Cardiac muscle cell (in vitro differentiated cells and primary cell): ENCODE results near the gene CDC42EP1. TPM values are rescaled to one million over a fixed set of nuclear protein-coding genes. Genes with fewer than 3 reads are reported as not detected.

Experiments
- DNase-seq, 2 donors: peaks; one replicate each; pipeline versions ENCODE4 v3.0.0 to v3.0.0-alpha.2; 2010 to 2017; ENCODE audit warnings: low read depth in 1 of 2, low spot score in 1 of 2
- H3K27ac ChIP-seq: fragments of 200-600 bp; sonication (generic); 2 replicates; pipeline ENCODE4 v1.5.1; 2016
- H3K27me3 ChIP-seq: fragments of 200-600 bp; sonication (generic); 2 replicates; pipeline ENCODE4 v1.6.0; 2016; ENCODE audit warnings: control low read depth
- H3K36me3 ChIP-seq: fragments of 200-600 bp; sonication (generic); 2 replicates; pipeline ENCODE4 v1.5.1; 2016; ENCODE audit warnings: control low read depth
- H3K4me1 ChIP-seq: fragments of 200-600 bp; sonication (generic); 2 replicates; pipeline ENCODE4 v1.8.1; 2017; ENCODE audit warnings: low read depth, mild to moderate bottlenecking, mixed run types
- H3K4me3 ChIP-seq: fragments of 200-600 bp; sonication (generic); 2 replicates; pipeline ENCODE4 v1.5.1; 2016; ENCODE audit warnings: mild to moderate bottlenecking
- H3K9me3 ChIP-seq: fragments of 200-600 bp; sonication (generic); 2 replicates; pipeline ENCODE4 v1.5.1; 2017; ENCODE audit warnings: low read depth, mild to moderate bottlenecking, control low read depth
- polyA plus RNA-seq: library from polyadenylated mRNA; unstranded; fragments of >200 nt; fragmentation: Nextera tagmentation; extraction: Ambion mirVana; gene quantifications from 2 replicates; pipeline ENCODE4 v1.2.1, GENCODE V29; 2016
- total RNA-seq: library from RNA; depleted of rRNA; stranded (reverse); fragments of >200 nt; gene quantifications from 2 replicates; pipeline ENCODE4 v1.2.3, GENCODE V29; 2016
- TF ChIP-seq, protein P1 (sequence below): IDR thresholded peaks from 2 replicates; pipeline ENCODE4 v1.5.1; 2012; ENCODE audit warnings: low read depth, mild to moderate bottlenecking, low read length

Gene CDC42EP1
- total and polyA plus RNA-seq, 2 experiments from 2014 or later, result 10.9 to 12.7 TPM

DNA sequence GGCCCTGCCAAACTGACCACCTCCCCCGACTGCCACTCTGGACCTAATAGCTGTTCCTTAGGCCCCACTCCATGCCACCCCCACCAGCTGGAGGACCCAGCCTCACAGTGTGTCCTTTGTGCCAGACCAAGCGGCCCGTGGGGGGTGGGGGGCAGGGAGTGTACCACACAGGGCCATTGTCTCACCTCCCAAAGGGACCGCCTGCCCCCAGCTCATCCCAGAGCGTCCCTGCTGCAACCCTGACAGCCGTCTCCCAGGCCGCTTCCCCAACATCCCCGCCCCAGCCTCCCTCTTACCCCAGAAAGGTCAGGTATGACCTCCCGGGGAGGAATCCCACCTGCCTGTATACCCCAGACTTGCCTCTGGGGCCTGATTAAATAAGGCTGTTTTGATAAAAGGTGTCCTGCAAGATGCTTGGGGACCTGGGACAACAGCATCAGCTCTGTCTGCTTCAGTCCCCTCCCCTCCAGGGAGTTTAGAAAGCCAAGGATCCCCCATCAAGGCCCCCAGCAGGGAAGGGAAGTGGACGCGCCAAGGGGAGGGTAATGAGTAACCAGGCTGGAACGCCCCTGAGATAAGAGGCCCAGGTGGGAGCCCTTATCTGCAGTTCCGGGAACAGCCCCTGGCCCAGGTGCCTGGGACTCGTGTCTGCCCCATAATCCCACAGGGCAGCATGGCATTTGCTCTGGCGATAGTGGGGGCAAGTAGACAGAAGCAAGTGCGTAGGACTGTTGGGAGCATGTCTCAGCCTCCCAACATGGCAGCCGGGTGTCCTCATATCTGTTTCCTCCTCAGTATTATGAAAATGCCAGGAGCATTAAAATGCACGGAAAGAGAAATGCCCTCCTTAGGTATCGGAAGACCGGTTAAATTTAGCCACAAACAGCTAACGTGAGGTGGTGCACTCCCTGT lies 9.0 kb downstream of the CDC42EP1 start:
- Histone ChIP-seq H3K27ac (no peak overlapping the region), H3K4me3 (no peak overlapping the region), H3K9me3 (no peaks in the 10 kb centered on the region), H3K4me1 (no peaks in the 10 kb centered on the region), H3K36me3 (no peaks in the 10 kb centered on the region), H3K27me3 (no peaks in the 10 kb centered on the region)
- TF ChIP-seq, protein P1, sequence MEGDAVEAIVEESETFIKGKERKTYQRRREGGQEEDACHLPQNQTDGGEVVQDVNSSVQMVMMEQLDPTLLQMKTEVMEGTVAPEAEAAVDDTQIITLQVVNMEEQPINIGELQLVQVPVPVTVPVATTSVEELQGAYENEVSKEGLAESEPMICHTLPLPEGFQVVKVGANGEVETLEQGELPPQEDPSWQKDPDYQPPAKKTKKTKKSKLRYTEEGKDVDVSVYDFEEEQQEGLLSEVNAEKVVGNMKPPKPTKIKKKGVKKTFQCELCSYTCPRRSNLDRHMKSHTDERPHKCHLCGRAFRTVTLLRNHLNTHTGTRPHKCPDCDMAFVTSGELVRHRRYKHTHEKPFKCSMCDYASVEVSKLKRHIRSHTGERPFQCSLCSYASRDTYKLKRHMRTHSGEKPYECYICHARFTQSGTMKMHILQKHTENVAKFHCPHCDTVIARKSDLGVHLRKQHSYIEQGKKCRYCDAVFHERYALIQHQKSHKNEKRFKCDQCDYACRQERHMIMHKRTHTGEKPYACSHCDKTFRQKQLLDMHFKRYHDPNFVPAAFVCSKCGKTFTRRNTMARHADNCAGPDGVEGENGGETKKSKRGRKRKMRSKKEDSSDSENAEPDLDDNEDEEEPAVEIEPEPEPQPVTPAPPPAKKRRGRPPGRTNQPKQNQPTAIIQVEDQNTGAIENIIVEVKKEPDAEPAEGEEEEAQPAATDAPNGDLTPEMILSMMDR, result no peak
- no peak for DNase-seq

DNA sequence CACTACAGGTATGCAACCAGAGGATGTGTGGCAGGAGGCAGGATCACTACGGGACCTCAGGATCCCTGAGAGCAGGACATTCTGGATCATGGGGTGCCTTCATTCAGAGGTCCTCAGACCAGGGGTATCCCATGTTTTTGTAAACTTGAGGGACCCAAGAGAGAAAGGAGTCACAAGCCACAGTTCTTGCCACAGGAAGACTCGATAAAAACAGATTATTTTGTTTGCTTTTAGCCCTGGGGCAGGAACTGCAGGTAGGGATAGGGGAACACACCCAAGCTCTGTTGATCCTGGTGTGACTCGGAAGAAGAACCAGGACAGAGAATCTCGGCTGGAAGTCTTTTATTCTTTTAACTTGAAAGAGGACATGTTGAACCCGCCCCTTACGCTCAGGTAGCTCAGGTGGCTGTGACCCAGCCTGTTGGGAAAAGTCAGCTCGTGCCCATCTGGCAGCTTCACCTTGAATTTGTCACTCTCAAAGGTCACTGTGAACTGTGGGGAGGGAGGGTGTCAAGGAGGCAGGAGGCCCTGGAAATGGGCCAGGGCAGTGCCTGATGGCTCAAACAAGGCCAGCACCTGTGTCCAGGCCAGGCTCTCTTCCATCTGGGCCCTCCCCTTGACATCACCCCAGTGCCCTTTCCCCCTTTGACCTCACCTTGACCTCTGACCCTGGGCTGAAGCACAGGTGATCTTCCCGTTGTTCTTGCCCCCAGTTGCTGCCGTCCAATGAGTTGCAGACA lies 9.8 kb downstream of the CDC42EP1 start:
- Histone ChIP-seq H3K27ac (no peak overlapping the region), H3K36me3 (no peaks in the 10 kb centered on the region), H3K4me3 (no peak overlapping the region), H3K27me3 (no peaks in the 10 kb centered on the region), H3K4me1 (no peaks in the 10 kb centered on the region), H3K9me3 (no peaks in the 10 kb centered on the region)
- TF ChIP-seq, protein P1, result no peak
- no peak for DNase-seq

DNA sequence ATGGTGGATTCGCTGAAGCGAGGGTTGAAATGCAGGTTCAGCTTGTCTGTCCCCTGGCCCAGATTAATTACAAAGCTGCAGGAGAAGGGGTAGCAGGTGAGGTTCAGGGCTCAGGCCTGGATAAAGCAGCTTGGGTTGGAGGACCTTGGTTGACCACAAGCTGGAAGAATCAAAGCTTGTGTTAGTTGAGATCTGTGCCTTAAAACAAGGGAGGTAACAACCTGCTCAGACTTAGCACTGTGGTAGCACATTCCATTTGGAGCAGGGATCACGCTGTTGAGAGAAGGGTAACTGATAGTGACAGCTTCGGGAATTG lies 10.3 kb downstream of the CDC42EP1 start:
- Histone ChIP-seq H3K36me3 (no peaks in the 10 kb centered on the region), H3K27ac (no peak overlapping the region), H3K27me3 (no peaks in the 10 kb centered on the region), H3K9me3 (no peaks in the 10 kb centered on the region), H3K4me1 (no peaks in the 10 kb centered on the region), H3K4me3 (no peak overlapping the region)
- DNase-seq, result no peak
- TF ChIP-seq, protein P1, result no peak

DNA sequence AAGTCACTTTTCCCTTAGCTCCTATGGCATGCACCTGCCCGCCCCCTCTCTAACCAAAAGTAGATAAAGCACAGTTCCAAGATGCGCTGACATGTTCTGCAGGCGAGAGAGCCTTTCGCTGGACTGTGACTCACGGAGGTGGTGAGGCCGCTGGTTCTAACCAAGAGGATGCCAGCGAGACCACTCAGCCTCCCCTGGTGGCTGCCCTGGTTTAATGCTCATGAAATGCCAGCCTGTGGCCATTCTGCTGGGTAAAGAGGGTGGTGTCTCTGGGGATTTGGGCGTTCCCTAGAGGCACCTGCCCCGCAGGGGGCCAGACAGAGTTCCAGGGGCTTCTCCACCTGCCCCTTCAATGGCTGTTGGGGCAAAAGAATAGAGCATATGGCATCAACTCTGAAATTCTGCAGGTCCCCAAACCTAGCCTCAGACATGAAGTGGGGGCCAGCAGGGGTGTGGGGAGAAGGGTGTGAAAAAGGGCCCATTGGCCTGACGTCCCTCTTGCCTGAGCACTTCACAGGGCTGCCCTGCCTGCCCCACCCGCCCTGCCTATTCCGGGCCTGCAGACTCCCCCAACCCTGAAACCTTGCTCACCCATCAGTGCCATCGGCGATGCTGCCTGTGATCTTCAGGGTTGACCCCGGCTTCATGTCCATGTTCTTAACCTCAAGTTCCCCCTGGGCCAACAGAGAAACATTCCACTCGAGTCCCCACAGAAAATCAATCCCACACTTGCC lies 11.1 kb downstream of the CDC42EP1 start:
- TF ChIP-seq, protein P1, result peak; percentile 24
- Histone ChIP-seq H3K27ac (no peak overlapping the region), H3K36me3 (no peaks in the 10 kb centered on the region), H3K4me1 (no peaks in the 10 kb centered on the region), H3K4me3 (no peak overlapping the region), H3K27me3 (no peaks in the 10 kb centered on the region), H3K9me3 (no peaks in the 10 kb centered on the region)
- no peak for DNase-seq

DNA sequence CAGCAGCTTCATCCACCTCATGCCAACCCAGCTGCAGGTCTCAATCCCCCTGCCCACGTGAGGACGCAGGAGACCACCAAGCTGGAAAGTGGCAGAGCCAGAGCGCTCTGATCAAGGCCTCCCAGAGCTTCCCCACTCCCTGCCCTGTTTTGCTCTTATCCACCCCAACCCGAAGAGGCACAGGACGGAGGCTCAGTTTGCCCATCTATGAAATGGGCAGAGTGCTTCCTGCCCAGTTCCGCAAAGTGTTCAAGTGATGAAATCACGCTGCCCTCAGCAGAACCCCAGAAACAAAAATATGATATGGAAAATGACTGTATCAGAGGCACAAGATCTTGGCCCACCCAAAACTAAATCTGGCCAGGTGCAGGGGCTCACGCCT lies 11.7 kb downstream of the CDC42EP1 start:
- TF ChIP-seq, protein P1, result no peak
- DNase-seq, result no peak
- Histone ChIP-seq H3K4me1 (no peaks in the 10 kb centered on the region), H3K4me3 (no peak overlapping the region), H3K36me3 (no peaks in the 10 kb centered on the region), H3K27ac (no peak overlapping the region), H3K9me3 (no peaks in the 10 kb centered on the region), H3K27me3 (no peaks in the 10 kb centered on the region)
